NCI-H748 (cell line): Measurements from ENCODE around the gene MAOA.
"Not testable (repeated sequence)": the region's sequence is repeated elsewhere in the genome, so short reads cannot be mapped to it uniquely, and the experiment has no call there.

Source experiments
- DNase-seq: peaks from one replicate; lab custom pipeline; 2025; ENCODE audit not compliant: unreplicated experiment; lab: John Stamatoyannopoulos, UW

Gene MAOA

GRCh38 chrX:43716144-43716543 lies 60.0 kb downstream of the MAOA start:
- no peak for DNase-seq

GRCh38 chrX:43716696-43717095 lies 60.6 kb downstream of the MAOA start:
- DNase-seq: no peak

GRCh38 chrX:43717161-43717560 lies 61.1 kb downstream of the MAOA start:
- no peak for DNase-seq

- DNase-seq: no peak
Observed at GRCh38 chrX:43718081-43718480, 62.0 kb downstream of the MAOA start.

DNA sequence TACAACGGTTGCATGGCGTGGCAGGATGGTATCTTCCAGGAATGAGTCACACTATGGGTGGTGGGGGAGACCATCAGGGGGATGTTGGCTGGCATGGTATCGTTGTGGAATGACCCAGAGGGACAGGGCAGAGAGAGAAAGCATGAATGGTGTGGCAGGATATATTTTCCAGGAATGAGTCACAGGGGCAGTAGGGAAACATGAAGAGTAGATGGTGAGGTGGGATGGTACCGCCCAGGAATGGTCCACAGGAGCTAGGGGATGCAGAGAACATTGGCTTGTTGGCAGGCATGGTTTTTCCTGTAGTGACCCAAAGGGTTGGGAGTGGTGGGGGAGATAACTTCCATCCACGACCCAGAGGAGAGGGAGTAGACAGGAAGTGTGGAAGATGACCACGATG lies 62.4 kb downstream of the MAOA start:
- DNase-seq: no peak

DNA sequence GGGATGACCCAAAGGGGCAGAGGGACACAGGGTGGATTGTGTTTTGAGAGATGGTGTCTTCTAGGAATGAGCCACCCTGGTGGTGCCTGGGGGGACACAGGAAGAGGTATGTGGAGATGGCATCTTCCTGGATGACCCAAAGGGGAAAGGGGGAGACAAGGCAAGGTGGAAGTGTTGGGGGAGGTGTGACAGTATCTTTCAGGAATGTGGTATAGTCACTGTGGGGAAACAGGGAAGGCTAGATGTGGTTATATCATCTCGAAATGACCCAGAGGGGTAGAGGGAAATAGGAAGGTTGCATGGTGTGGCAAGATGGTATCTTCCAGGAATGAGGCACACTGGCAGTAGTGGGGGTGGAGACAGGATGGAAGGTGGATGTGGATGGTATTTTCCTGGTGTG lies 62.9 kb downstream of the MAOA start:
- no peak for DNase-seq

DNA sequence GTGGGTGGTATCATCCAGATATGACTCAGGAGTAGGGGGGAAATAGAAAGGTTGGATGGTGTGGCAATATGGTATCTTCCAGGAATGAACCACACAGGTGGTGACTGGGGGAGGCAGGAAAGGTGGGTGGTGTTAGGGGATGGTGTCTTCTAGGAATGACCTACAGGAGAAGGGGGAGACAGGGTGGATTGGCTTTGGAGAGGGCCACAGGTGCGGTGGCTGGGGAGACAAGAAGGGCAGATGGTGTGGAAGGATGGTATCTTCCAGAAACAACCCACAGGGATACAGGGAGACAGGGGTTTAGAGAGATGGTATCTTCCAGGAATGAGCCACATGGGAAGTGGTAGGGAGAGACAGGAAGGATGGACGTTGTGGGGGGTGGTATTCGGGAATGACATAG lies 64.0 kb downstream of the MAOA start:
- DNase-seq: no peak

DNA sequence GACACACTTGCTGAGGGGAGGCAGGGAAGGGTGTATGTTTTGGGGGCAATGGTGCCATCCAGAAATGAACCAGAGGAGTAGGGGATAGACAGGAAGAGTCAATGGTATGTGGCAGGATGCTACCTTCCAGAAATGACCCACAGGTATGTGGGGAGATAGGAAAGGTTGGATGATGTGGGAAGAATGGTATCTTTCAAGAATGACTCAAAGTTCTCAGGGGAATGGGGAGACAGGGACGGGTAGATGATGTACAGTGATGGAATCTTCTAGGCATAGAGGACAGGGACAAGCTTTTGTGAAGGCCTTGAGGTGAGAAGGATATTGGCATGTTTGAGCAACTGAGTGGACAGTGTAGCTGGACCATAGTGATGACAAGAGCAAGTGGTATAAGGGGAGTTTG lies 64.9 kb downstream of the MAOA start:
- no peak for DNase-seq

DNA sequence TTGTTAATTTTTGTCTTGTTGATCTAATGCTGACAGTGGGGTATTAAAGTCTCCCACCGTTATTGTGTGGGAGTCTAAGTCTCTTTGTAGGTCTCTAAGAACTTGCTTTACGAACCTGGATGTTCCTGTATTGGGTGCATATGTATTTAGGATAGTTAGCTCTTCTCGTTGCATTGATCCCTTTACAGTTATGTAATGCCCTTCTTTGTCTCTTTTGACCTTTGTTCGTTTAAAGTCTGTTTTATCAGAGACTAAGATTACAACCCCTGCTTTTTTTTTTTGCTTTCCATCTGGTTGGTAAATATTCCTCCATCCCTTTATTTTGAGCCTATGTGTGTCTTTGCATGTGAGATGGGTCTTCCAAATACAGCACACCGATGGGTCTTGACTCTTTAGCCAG lies 69.1 kb downstream of the MAOA start:
- DNase-seq: not testable (repeated sequence)

GRCh38 chrX:43727254-43727653 lies 71.2 kb downstream of the MAOA start:
- not testable (repeated sequence) for DNase-seq

GRCh38 chrX:43728002-43728401 lies 71.9 kb downstream of the MAOA start:
- DNase-seq: no peak

- DNase-seq: no peak
Observed at GRCh38 chrX:43728966-43729365, 72.9 kb downstream of the MAOA start.

DNA sequence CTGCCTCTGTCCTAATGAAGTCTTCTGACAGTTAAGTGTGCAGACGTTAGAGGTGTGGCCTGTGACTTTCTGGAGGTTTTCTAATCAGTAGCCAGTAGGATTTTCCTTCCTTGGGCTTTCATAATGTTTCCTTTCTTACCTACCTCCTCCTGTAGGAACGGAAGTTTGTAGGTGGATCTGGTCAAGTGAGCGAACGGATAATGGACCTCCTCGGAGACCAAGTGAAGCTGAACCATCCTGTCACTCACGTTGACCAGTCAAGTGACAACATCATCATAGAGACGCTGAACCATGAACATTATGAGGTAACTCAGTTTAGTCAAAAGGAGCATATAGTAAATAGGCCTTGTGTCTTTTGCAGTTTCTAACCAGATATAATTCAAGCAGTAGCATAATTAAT lies 75.0 kb downstream of the MAOA start:
- DNase-seq: no peak

GRCh38 chrX:43733699-43734098 lies 77.6 kb downstream of the MAOA start:
- peak; percentile 3 for DNase-seq

DNA sequence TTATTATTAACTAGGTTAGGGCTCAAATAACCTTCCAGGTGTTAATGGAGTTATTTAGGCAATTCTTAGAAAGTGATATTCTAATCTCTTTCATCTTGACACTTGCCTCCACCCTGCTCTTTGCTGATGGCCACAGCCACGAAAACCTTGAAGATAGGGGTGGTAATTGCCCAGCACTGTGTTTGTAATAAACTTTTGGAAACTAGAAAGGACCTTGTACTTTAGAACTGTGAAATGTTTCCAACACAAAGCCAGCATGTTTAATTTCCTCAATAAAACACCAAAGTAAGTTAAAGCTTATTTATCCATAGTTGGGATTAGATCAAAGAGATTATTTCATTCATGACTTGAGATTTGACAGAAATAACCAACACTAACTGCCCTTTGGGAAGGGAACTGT lies 78.3 kb downstream of the MAOA start:
- no peak for DNase-seq

- DNase-seq: no peak
Observed at GRCh38 chrX:43735534-43735933, 79.4 kb downstream of the MAOA start.

DNA sequence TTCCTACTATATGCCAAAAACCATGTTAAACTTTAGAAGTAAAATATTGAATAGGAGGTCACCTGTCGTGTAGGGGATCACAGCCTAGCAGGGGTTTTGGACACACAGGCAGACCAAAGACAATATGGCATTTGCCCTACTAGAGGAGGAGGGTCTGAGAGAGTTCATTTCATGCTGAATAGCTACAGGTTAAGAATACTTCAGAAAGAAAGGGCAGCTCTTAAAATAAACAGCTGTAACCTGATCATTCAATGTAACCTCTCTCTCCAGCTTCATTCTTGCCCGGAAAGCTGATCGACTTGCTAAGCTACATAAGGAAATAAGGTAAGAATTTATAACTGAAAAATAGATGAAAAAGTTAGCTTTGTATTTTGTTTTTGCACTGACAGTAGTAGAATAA lies 79.9 kb downstream of the MAOA start:
- peak; percentile 70 for DNase-seq

GRCh38 chrX:43741843-43742573 lies 85.9 kb downstream of the MAOA start:
- no peak for DNase-seq

GRCh38 chrX:43743100-43743822 lies 87.2 kb downstream of the MAOA start:
- no peak for DNase-seq

DNA sequence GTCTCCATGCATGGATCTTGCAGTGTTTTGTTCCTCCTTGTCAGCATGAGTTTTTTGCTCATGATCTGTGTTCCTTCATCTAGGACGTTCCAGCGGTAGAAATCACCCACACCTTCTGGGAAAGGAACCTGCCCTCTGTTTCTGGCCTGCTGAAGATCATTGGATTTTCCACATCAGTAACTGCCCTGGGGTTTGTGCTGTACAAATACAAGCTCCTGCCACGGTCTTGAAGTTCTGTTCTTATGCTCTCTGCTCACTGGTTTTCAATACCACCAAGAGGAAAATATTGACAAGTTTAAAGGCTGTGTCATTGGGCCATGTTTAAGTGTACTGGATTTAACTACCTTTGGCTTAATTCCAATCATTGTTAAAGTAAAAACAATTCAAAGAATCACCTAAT lies 88.2 kb downstream of the MAOA start:
- DNase-seq: no peak

GRCh38 chrX:43745938-43746721 lies 90.0 kb downstream of the MAOA start:
- no peak for DNase-seq

GRCh38 chrX:43747476-43747875 lies 91.4 kb downstream of the MAOA start:
- no peak for DNase-seq
